HEK293T (cell line): ENCODE measurements around the gene LITAFD.
"Not testable (repeated sequence)": the region's sequence is repeated elsewhere in the genome, so short reads cannot be mapped to it uniquely, and the experiment has no call there.

ENCODE experiments used
- ARNT ChIP-seq: fragments of 450-650 bp; IDR thresholded peaks from 2 replicates; pipeline ENCODE4 v1.6.1; 2017; ENCODE audit warnings: mild to moderate bottlenecking
- BHLHE40 ChIP-seq: fragments of 450-650 bp; IDR thresholded peaks from 2 replicates; pipeline ENCODE4 v1.6.1; 2016; ENCODE audit warnings: mild to moderate bottlenecking, moderate library complexity, borderline replicate concordance
- ELF4 ChIP-seq: fragments of 450-650 bp; IDR thresholded peaks from 2 replicates; pipeline ENCODE4 v1.6.1; 2017; ENCODE audit warnings: antibody characterized with exemption
- FOXK2 ChIP-seq: fragments of 450-650 bp; IDR thresholded peaks from 2 replicates; pipeline ENCODE4 v1.6.1; 2016; ENCODE audit warnings: mild to moderate bottlenecking
- FOXM1 ChIP-seq: fragments of 450-650 bp; IDR thresholded peaks from 2 replicates; pipeline ENCODE4 v1.6.1; 2017; ENCODE audit warnings: mild to moderate bottlenecking, borderline replicate concordance
- HDGF ChIP-seq: fragments of 450-650 bp; IDR thresholded peaks from 2 replicates; pipeline ENCODE4 v1.6.1; 2017; ENCODE audit warnings: antibody characterized with exemption, borderline replicate concordance
- SP1 ChIP-seq: fragments of 450-650 bp; IDR thresholded peaks from 2 replicates; pipeline ENCODE4 v1.6.1; 2017
- SUZ12 ChIP-seq: fragments of 450-650 bp; IDR thresholded peaks from 2 replicates; pipeline ENCODE4 v1.6.1; 2016; ENCODE audit warnings: mild to moderate bottlenecking
- TARDBP ChIP-seq: fragments of 450-650 bp; IDR thresholded peaks from 2 replicates; pipeline ENCODE4 v1.6.1; 2016
- ZNF384 ChIP-seq: fragments of 450-650 bp; IDR thresholded peaks from 2 replicates; pipeline ENCODE4 v1.6.1; 2016

DNA sequence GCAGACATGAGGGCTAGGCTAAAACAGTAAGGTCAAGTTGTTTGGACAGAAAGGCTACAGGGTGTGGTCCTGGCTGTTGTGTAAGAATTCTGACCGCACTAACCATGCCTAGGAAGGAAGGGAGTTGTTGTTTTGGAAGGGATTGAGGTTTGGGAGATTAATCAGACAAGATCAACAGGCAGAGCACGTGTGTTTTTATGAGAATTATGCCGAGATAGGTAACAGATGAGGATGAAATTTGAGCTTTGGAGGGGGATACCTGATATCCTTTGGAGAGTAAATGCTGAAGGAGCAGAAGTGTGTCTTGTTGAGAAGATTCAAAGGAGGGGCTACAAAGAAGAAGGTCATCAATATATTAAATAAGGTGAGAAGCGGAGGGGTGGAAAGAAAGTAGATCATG lies 40.1 kb upstream of the LITAFD start:
- not testable (repeated sequence) for TF ChIP-seq HDGF, TARDBP, SUZ12, BHLHE40, ELF4, SP1, ARNT, ZNF384, FOXK2, FOXM1
